Upper lobe of left lung (tissue), 4 donors: ENCODE data around the gene NELFCD.

Source experiments
- CTCF ChIP-seq, 6 experiments: fragments of 450-650 bp in 4 of 6; fragments of 200-600 bp in 2 of 6; sonication (generic) in 2 of 6; IDR thresholded peaks; one replicate each; pipeline ENCODE4 v1.5.1; 2016 to 2019; ENCODE audit warnings: antibody characterized with exemption in 6 of 6
- POLR2A ChIP-seq, 4 donors: fragments of 450-650 bp; IDR thresholded peaks; one replicate each; pipeline ENCODE4 v1.5.1; 2016 to 2017; ENCODE audit warnings: antibody characterized with exemption in 4 of 4, mild to moderate bottlenecking in 2 of 4
- POLR2AphosphoS5 ChIP-seq, 2 donors: sonication (generic); formaldehyde crosslinking; IDR thresholded peaks; one replicate each; pipeline ENCODE4 v1.5.1; 2017; ENCODE audit warnings: antibody characterized with exemption in 2 of 2

- TF ChIP-seq POLR2A (IDR thresholded peaks at IDR 0.05) (no peak), CTCF (IDR thresholded peaks at IDR 0.05) (no peak), POLR2AphosphoS5 (IDR thresholded peaks at IDR 0.05) (no peak)
Measured at GRCh38 chr20:58975353-58975752, 5.7 kb upstream of the NELFCD start.
